Gastroesophageal sphincter (tissue), 4 donors: Measurements from ENCODE around the gene PCDH12. TPM values are rescaled to one million over a fixed set of nuclear protein-coding genes. Genes with fewer than 3 reads are reported as not detected.
A peak's percentile ranks its signal among the peaks of the same experiment; 100 is the strongest.

ENCODE experiments used
- ATAC-seq: fragments of 150-250 bp; one replicate; pipeline ENCODE4 v1.9.1; 2016; ENCODE audit warnings: mild to moderate bottlenecking, moderate library complexity
- H3K27ac ChIP-seq, 4 donors: fragments of 200-600 bp; sonication (generic) in 3 of 4; 1 replicate in 3 of 4; 2 replicates in 1 of 4; pipeline ENCODE4 v1.5.1; 2016 to 2019
- H3K27me3 ChIP-seq: fragments of 200-600 bp; sonication (generic); one replicate; pipeline ENCODE4 v1.5.1; 2019
- H3K36me3 ChIP-seq, 2 donors: fragments of 200-600 bp; sonication (generic); one replicate each; pipeline ENCODE4 v1.5.1; 2019; ENCODE audit warnings: control low read depth in 1 of 2
- H3K4me1 ChIP-seq, 3 donors: fragments of 200-600 bp; sonication (generic); 1 replicate in 2 of 3; 2 replicates in 1 of 3; pipeline ENCODE4 v1.5.1; 2016 to 2019; ENCODE audit warnings: control low read depth in 2 of 3
- H3K4me3 ChIP-seq, 2 donors: fragments of 200-600 bp; sonication (generic); one replicate each; pipeline ENCODE4 v1.5.1; 2019; ENCODE audit warnings: mild to moderate bottlenecking in 1 of 2, moderate library complexity in 1 of 2
- H3K9me3 ChIP-seq, 3 donors: fragments of 200-600 bp; sonication (generic); one replicate each; pipeline ENCODE4 v1.5.1; 2017 to 2019; ENCODE audit warnings: control low read depth in 2 of 3
- CTCF ChIP-seq, 4 experiments: fragments of 200-600 bp in 2 of 4; fragments of 450-650 bp in 2 of 4; sonication (generic) in 1 of 4; IDR thresholded peaks; one replicate each; pipeline ENCODE4 v1.5.1; 2017 to 2019; ENCODE audit warnings: antibody characterized with exemption in 4 of 4, mild to moderate bottlenecking in 2 of 4, moderate library complexity in 2 of 4
- EP300 ChIP-seq: sonication (generic); formaldehyde crosslinking; IDR thresholded peaks from one replicate; pipeline ENCODE4 v1.6.1; 2017; ENCODE audit warnings: antibody characterized with exemption, mild to moderate bottlenecking
- POLR2A ChIP-seq, 2 donors: fragments of 450-650 bp; IDR thresholded peaks; one replicate each; pipeline ENCODE4 v1.6.1; 2017; ENCODE audit warnings: antibody characterized with exemption in 2 of 2, mild to moderate bottlenecking in 2 of 2, moderate library complexity in 1 of 2
- POLR2AphosphoS5 ChIP-seq: sonication (generic); formaldehyde crosslinking; IDR thresholded peaks from one replicate; pipeline ENCODE4 v1.6.1; 2017; ENCODE audit warnings: antibody characterized with exemption
- WGBS, 2 donors: methylation state at CpG; one replicate each; pipeline ENCODE4 v1.1.5; 2018; ENCODE audit warnings: low coverage in 1 of 2; 5-methylcytosine and 5-hydroxymethylcytosine counted together
- total RNA-seq, 4 donors: library from RNA; depleted of rRNA; stranded (reverse); fragments of >200 nt; gene quantifications; one replicate each; pipeline ENCODE4 v1.1.0, GENCODE V29; 2016

The PCDH12 gene
- total RNA-seq, 4 donors from 2014 or later: 4.2 to 6.8 (median 6.0) TPM

GRCh38 chr5:141945511-141946051 lies 12.4 kb downstream of the PCDH12 start:
- peak overlapping the region in 2 of 4 donors; percentile 20 to 32 for H3K27ac ChIP-seq
- H3K36me3 ChIP-seq: peaks cover 0 to 13% of the 10 kb centered on the region in 2 donors
- no peak overlapping the region for H3K4me3 ChIP-seq
- WGBS, 2 donors: 35 to 36% methylated on average over 4 to 6 of the region's 25 CpGs
- ATAC-seq: peak; percentile 44
- no peaks in the 10 kb centered on the region for H3K9me3 ChIP-seq
- H3K4me1 ChIP-seq: peaks cover 0 to 35% (median 9%) of the 10 kb centered on the region in 3 donors
- TF ChIP-seq EP300: no peak
- TF ChIP-seq CTCF (IDR thresholded peaks at IDR 0.05): no peak
- no peak for TF ChIP-seq POLR2AphosphoS5
- TF ChIP-seq POLR2A (IDR thresholded peaks at IDR 0.05): no peak
- H3K27me3 ChIP-seq: no peaks in the 10 kb centered on the region

- Histone ChIP-seq H3K27me3 (no peaks in the 10 kb centered on the region), H3K27ac (no peak overlapping the region), H3K9me3 (no peaks in the 10 kb centered on the region), H3K4me1 (peaks cover 0 to 35% (median 9%) of the 10 kb centered on the region in 3 donors), H3K4me3 (no peak overlapping the region), H3K36me3 (peaks cover 0 to 10% of the 10 kb centered on the region in 2 donors)
- WGBS, 2 donors: 75 to 79% methylated on average over 7 of the region's 9 CpGs
- ATAC-seq: no peak
- no peak for TF ChIP-seq EP300
- no peak for TF ChIP-seq CTCF (IDR thresholded peaks at IDR 0.05)
- no peak for TF ChIP-seq POLR2AphosphoS5
- TF ChIP-seq POLR2A (IDR thresholded peaks at IDR 0.05): no peak
Observed at GRCh38 chr5:141944076-141944475, 13.9 kb downstream of the PCDH12 start.

DNA sequence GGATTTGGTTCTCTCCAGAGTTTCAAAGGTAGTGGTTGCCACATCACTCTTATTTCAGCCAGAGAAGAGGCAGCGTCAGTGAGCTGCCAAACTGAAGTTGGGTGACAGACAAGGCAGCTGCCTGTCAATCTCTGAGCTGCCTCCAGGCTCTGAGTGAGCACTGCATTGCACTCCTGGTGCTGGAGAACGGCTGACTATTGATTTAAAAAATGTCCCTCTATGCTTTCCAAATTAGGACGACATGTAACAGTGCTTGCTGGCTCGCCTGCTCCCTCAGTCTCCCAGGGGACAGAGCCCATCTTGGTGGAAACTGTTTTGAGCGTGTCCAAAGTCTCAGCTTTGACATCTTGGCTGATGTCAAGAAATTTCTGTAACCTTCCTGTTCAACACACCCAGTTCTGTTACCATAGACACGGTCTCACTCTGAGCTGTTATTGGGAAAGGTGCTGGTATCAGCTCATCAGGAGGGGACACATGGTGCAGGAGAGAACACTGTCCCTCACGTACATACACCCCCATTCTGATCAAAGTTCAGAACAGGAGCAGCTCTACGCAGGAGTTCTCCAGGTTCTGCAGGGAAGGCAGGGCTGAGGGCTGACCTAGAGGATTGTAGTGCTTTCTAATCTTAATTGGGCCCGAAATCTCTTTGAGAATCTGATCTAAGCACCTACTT lies 15.7 kb downstream of the PCDH12 start:
- H3K9me3 ChIP-seq: no peaks in the 10 kb centered on the region
- H3K4me1 ChIP-seq: peaks cover 0 to 35% (median 9%) of the 10 kb centered on the region in 3 donors
- peak overlapping the region in 2 of 4 donors; percentile 3 to 22 for H3K27ac ChIP-seq
- peak; percentile 10 for ATAC-seq
- WGBS, 2 donors: 52 to 59% methylated on average over 4 to 8 of the region's 9 CpGs
- H3K4me3 ChIP-seq: no peak overlapping the region
- no peaks in the 10 kb centered on the region for H3K27me3 ChIP-seq
- H3K36me3 ChIP-seq: peaks cover 0 to 28% of the 10 kb centered on the region in 2 donors
- TF ChIP-seq CTCF (IDR thresholded peaks at IDR 0.05) (no peak), EP300 (no peak), POLR2A (IDR thresholded peaks at IDR 0.05) (no peak), POLR2AphosphoS5 (no peak)

DNA sequence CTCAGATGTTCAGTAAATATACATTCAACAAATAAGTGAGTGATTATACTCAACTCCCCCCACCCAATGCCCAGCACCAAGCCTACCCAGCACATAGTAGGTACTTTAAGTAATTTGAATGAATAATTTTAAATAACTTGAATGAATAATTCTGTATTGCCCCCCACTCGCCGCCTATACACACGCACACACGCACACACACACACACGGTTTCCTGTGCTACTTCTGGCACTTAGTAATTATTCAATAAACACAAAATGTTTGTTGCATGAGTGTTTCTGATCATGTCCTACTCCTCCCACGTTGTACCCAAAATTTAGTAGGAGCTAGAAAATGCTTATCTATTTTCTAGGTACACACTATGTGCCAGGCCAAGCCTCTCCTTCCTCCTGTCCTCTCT lies 16.2 kb downstream of the PCDH12 start:
- Histone ChIP-seq H3K4me1 (peaks cover 0 to 35% (median 9%) of the 10 kb centered on the region in 3 donors), H3K27me3 (no peaks in the 10 kb centered on the region), H3K4me3 (no peak overlapping the region), H3K36me3 (peaks cover 0 to 33% of the 10 kb centered on the region in 2 donors), H3K9me3 (no peaks in the 10 kb centered on the region), H3K27ac (peak overlapping the region in 3 of 4 donors; percentile 3 to 44 (median 22))
- WGBS, 2 donors: 77 to 93% methylated on average over 6 of the region's 6 CpGs
- ATAC-seq: no peak
- TF ChIP-seq CTCF (IDR thresholded peaks at IDR 0.05) (no peak), POLR2A (IDR thresholded peaks at IDR 0.05) (no peak), POLR2AphosphoS5 (no peak), EP300 (no peak)

- no peaks in the 10 kb centered on the region for H3K27me3 ChIP-seq
- peak overlapping the region in 3 of 4 donors; percentile 22 to 44 (median 39) for H3K27ac ChIP-seq
- TF ChIP-seq POLR2A (IDR thresholded peaks at IDR 0.05) (no peak), CTCF (IDR thresholded peaks at IDR 0.05) (no peak), POLR2AphosphoS5 (no peak), EP300 (no peak)
- WGBS, 2 donors: 51 to 59% methylated on average over 4 to 6 of the region's 6 CpGs
- H3K9me3 ChIP-seq: no peaks in the 10 kb centered on the region
- H3K4me3 ChIP-seq: no peak overlapping the region
- H3K4me1 ChIP-seq: peaks cover 0 to 32% (median 9%) of the 10 kb centered on the region in 3 donors
- peak; percentile 43 for ATAC-seq
- peaks cover 0 to 38% of the 10 kb centered on the region in 2 donors for H3K36me3 ChIP-seq
Observed at GRCh38 chr5:141941307-141941706, 16.7 kb downstream of the PCDH12 start.
